ENCODE measurements around the gene CAVIN1.
"Not testable (repeated sequence)": the region's sequence is repeated elsewhere in the genome, so short reads cannot be mapped to it uniquely, and the experiment has no call there.

- TF ChIP-seq POLR2A (IDR thresholded peaks at IDR 0.05), result not testable (repeated sequence)
- TF ChIP-seq, protein P1, sequence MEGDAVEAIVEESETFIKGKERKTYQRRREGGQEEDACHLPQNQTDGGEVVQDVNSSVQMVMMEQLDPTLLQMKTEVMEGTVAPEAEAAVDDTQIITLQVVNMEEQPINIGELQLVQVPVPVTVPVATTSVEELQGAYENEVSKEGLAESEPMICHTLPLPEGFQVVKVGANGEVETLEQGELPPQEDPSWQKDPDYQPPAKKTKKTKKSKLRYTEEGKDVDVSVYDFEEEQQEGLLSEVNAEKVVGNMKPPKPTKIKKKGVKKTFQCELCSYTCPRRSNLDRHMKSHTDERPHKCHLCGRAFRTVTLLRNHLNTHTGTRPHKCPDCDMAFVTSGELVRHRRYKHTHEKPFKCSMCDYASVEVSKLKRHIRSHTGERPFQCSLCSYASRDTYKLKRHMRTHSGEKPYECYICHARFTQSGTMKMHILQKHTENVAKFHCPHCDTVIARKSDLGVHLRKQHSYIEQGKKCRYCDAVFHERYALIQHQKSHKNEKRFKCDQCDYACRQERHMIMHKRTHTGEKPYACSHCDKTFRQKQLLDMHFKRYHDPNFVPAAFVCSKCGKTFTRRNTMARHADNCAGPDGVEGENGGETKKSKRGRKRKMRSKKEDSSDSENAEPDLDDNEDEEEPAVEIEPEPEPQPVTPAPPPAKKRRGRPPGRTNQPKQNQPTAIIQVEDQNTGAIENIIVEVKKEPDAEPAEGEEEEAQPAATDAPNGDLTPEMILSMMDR (IDR thresholded peaks at IDR 0.05), result not testable (repeated sequence)
Observed at GRCh38 chr17:42360388-42360787, 62.7 kb downstream of the CAVIN1 start.

Measured in Peyer's patch (tissue), 4 donors.